GM21576 (cell line): Measurements from ENCODE around the gene KNG1.
"Not testable (repeated sequence)": the region's sequence is repeated elsewhere in the genome, so short reads cannot be mapped to it uniquely, and the experiment has no call there.

Experiments used
- ATAC-seq: cut with Tn5 transposase; IDR thresholded peaks from one replicate; pipeline ENCODE4 v1.9.1; 2021; ENCODE audit warnings: mild to moderate bottlenecking, moderate library complexity; ENCODE audit not compliant: unreplicated experiment

The KNG1 gene

GRCh38 chr3:186708983-186709679 is 8.0 kb upstream of the KNG1 start:
- no peak for ATAC-seq

GRCh38 chr3:186710694-186711093 is 6.5 kb upstream of the KNG1 start:
- ATAC-seq: not testable (repeated sequence)

GRCh38 chr3:186713499-186713898 is 3.7 kb upstream of the KNG1 start:
- ATAC-seq: no peak

GRCh38 chr3:186719945-186720739 is 3.0 kb downstream of the KNG1 start:
- no peak for ATAC-seq

GRCh38 chr3:186722457-186722856 is 5.3 kb downstream of the KNG1 start:
- no peak for ATAC-seq

GRCh38 chr3:186724911-186725310 is 7.8 kb downstream of the KNG1 start:
- no peak for ATAC-seq

DNA sequence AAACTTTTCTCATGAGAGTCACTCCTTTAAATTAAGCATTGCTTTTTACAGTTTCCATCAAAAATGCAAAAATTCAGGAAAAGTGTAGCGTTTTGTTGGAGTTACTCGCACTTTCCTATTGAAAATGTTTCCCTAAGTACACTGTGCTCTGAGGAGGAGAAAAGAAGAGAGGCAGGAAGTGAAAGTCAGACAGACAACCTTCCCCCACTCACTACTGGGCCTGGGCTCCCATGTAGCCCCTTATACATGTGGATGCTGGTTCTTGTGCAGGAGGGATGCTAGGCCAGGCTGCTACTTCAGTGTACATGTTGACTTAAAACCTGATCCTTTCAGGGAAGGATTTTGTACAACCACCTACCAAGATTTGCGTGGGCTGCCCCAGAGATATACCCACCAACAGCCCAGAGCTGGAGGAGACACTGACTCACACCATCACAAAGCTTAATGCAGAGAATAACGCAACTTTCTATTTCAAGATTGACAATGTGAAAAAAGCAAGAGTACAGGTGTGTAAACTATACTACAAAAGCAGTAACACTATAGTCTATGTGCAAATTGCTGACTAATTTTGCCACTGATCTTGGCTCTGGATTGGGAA is 15.1 kb downstream of the KNG1 start:
- no peak for ATAC-seq

- ATAC-seq: no peak
Observed at GRCh38 chr3:186742618-186743380, 25.6 kb downstream of the KNG1 start.

GRCh38 chr3:186743666-186744065 is 26.5 kb downstream of the KNG1 start:
- no peak for ATAC-seq

GRCh38 chr3:186746008-186746407 is 28.8 kb downstream of the KNG1 start:
- no peak for ATAC-seq

DNA sequence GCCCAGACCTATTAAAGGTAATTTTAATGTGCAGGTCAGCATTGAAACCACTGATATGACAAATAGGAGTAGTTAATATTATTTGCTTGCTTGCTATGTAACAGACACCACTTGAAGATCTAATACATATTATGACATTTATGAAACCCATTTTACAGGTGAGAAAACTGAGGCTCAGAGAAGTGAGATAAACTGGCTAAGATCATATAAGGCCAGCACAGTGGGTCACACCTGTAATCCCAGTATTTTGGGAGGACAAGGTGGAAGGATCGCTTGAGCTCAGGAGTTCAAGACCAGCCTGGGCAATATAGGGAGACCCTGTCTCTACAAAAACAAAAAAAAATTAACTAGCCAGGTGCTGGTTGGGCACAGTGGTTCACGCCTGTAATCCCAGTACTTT is 33.2 kb downstream of the KNG1 start:
- ATAC-seq: no peak

GRCh38 chr3:186751480-186751879 is 34.3 kb downstream of the KNG1 start:
- ATAC-seq: no peak

DNA sequence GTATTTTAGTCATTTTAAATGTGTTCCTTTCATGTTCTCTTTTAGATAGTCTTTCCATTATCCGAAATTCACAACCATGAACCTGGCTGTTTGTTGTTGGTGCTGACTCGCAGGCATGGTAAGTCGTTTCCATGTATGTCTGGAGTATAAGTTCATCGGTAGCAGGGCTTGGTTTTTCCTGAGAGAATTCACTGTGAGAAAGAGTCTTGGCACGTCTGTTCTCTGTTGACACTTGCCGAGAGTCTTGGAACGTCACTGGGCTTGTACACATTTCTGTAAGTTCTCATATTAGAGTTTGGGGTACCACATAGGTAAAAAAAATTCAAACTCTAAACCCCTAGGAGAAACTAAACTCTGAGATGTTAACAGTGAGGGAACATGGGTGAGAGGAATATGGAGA is 36.8 kb downstream of the KNG1 start:
- no peak for ATAC-seq

DNA sequence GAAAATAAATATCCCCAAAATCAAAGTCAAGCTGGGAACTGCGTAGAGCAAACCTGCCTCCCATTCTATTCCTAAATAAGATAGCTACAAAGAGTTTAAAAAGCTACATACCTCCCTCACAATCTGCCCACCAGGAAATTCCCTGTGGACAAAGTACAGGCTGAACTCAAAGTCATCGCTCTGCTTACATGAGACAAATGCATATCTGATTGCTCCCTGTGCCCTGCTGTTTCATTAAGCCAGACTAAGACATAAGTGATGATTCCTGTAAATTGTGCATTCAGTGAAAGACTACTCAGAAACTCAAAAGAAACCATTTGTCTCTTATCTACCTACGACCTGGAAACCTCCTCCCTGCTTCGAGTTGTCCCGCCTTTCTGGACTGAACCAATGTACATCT is 37.7 kb downstream of the KNG1 start:
- ATAC-seq: no peak

DNA sequence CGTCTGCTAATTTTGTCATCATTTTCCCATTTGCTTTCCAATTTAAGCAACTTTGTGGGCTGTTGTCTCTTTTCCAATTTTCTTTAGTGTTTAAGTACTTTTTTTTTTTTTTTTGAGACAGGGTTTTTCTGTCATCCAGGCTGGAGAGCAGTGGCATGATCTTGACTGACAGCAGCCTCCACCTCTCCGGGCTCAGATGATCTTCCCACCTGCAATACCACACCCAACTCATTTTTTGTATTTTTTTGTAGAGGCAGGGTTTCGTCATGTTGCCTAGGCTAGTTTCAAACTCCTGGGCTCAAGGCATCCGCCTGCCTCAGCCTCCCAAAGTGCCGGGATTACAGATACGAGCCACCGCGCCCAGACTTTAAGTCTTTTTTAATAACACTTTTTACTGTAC is 40.1 kb downstream of the KNG1 start:
- ATAC-seq: no peak

DNA sequence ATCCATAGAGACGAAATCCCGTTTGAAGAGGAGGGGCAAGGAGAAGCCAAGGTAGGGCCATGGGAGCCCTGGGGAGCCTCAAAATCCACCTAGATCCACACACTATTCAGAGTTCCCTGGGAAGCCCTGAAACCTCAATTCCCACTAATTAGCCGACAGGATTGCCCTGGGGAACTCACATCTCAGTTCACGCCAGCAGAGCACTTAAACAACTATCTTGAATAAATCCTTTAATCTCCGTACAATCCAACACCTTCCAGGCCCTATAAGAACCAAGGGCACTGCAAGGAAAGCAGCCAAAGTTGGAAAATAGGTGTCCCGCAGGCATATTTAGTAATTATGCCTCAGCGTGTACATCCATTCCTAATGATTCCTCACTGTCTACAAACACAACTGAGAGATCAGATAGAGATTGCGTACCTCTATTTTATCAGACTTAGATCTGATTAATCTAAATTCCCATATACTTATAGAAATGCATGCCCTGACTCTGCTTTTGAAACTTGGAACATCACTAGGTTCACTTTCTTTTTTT is 40.6 kb downstream of the KNG1 start:
- ATAC-seq: no peak

DNA sequence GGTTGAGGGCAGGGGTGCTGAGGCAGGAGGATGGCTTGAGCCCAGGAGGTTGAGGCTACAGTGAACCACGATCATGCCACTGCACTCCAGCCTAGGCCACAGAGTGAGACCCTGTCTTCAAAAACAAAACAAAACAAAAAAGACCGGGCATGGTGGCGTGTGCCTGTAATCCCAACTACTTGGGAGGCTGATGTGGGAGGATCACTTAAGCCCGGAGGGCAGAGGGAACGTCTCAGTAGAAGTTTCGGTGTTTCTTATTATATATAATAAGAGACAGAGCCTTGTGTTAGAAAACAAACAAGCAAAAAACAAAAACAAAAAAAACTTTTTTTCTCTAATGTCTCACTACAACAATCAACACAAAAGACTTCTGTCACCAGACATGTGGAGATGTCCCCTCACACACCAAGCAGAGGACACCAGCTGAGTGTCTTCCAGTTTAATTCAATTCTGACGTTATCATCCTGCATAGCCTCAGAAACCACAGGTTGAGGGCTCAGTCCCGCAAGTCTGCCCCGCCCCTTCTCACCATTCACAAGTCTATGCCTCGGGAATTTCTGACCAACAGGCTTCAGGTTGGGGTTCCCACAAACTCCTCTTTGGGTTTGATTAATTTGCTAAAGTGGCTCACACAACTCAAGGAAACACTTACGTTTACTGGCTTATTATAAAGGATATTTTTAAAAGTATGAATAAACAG is 42.2 kb downstream of the KNG1 start:
- ATAC-seq: no peak

- no peak for ATAC-seq
Observed at GRCh38 chr3:186760141-186760833, 43.1 kb downstream of the KNG1 start.

DNA sequence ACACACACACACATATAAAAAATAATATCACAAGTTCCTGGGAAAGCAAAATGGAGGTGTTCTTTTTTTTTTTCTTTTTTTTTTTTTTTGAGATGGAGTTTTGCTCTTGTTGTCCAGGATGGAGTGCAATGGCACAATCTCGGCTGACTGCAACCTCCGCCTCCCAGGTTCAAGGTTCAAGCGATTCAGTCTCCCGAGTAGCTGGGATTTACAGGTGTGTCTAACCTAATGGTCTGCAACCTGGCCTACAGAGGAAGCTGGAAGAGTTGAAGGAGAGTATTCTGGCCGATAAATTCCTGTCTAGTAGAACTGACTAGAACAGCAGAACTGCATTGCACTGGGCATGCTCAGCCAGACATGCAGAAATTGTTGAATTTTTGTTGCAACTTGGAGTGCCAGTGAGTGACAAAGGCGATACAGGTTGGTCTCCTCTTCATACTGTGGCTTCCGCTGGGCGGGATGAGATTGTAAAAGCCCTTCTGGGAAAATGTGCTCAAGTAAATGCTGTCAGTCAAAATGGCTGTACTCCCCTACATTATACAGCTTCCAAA is 43.8 kb downstream of the KNG1 start:
- no peak for ATAC-seq

- ATAC-seq: peak; percentile 23
Observed at GRCh38 chr3:186772281-186772694, 55.1 kb downstream of the KNG1 start.
